ENCODE results near the gene FCHO1.
A peak's percentile ranks its signal among the peaks of the same experiment; 100 is the strongest.

Gene FCHO1

GRCh38 chr19:17751103-17751911, at the start of gene FCHO1:
TSS of gene FCHO1 (plus strand) at chr19:17751477. CDS start at chr19:17755165, 3,688 bp downstream.
- DNase-seq (ENCODE audit: low read depth in 2 of 2): peak; percentile 69 to 71

DNA sequence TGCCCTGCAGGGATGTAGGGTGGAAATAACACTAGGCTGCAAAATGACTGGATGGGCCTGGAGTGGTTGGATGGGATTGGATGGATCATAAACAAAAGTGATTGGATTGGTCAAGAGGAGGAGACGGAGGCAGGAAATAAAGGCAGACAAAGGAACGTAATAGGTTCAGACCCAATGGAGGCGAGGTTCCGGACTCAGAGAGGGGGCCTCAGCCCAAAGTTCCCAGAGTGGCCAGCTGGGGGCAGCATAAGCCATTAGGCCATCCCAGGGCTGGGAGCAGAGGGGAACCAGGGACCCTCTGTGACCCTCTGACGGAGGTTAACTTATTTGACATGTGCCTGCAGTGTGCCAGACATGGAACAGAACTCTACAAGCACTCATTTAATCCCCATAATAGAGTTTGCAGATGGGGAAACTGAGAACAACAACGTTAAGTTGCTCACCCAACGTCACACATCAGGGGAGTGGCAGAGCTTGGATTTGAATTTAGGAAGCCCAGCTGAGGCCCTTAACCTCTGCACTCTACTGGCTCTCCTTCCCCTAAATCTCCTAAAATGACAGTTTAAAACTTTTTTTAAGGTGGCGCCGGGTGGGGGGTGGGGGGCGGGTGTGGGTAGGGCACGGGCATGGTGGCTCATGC, 47.3 kb upstream of the FCHO1 start:
- peak; percentile 41 to 61 for DNase-seq (ENCODE audit: low read depth in 2 of 2)

DNA sequence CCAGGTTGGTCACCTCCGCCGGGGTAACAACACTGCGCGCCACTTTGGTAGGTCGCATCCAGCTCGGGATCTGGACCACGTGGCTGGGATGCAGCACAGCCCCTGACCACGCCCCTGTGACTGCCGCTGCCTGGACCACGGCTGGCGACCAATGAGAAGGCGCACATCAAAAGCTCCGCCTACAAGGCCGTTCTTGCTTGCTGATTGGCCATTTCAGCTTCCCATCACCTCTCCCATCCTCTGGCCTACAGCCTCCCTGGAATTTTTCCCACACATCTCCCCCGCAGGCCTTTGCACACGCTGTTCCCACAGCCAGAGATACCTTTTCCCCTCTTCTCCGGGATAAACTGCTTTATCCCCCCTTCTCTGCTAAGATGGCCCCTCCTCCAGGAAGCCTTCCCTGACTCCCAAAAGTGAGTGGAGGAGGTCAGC, 44.5 kb upstream of the FCHO1 start:
- DNase-seq (ENCODE audit: low read depth in 2 of 2): no peak

GRCh38 chr19:17711851-17712250, 39.4 kb upstream of the FCHO1 start:
- no peak for DNase-seq (ENCODE audit: low read depth in 2 of 2)

- no peak for DNase-seq (ENCODE audit: low read depth in 2 of 2)
These were observed 34.9 kb upstream of the FCHO1 start for GRCh38 chr19:17716309-17716929.

DNA sequence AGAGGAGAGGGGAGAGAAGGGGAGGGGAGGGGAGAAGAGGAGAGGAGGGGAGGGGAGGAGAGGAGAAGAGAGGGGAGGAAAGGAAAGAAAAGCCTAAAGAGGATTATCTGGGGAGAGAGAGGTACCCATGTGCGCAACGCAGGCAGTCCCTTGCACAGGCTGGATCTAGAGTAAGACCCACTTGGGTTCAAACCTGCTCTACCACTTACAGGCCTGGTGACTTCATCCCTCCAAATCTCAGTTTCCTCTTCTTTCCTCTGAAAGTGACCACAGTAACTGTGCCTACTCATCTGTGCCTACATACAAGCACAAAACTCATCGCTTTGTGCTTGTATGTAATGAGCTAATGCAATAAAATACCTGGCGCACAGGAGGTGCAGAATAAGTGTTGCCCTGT, 32.7 kb upstream of the FCHO1 start:
- no peak for DNase-seq (ENCODE audit: low read depth in 2 of 2)

GRCh38 chr19:17718947-17719711, 32.1 kb upstream of the FCHO1 start, which contains the start of gene MAP1S:
TSS of gene MAP1S (plus strand) at chr19:17719480. CDS start at chr19:17719503, 23 bp downstream.
- DNase-seq (ENCODE audit: low read depth in 2 of 2): peak; percentile 32 to 35

DNA sequence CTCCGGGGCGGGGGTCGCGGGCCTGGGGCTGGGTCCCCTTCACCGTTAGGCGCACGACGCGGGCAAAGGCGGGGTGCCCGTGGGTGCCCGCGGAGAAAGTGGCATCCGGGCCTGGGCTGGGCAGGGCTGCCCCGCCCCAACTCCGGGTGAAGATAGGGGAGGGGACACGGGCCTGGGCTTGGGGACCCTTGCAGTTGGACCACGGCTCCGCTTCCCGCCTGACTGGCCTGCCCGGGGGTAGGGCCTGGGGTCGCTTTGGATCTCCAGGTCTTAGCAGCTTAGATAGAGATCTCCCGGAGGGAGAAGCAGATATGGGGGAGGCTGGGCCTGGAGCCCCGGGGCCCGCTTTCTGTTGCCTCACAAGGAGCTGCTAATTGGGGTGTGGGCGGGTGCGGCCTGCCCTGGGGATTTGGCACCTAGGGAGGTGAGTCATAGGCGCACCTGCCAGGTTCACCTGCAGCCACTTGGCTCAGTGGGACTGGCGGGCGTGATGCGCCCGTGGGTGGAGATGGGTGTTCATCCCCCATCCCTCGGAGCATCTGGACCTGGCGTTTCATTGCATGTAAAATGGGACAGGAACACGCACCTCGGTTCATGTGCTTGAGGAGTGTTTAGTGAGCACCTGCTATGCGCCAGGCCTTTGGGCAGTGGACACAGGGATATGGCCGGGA, 31.4 kb upstream of the FCHO1 start:
- no peak for DNase-seq (ENCODE audit: low read depth in 2 of 2)

GRCh38 chr19:17720440-17720839, 30.8 kb upstream of the FCHO1 start:
- no peak for DNase-seq (ENCODE audit: low read depth in 2 of 2)

DNA sequence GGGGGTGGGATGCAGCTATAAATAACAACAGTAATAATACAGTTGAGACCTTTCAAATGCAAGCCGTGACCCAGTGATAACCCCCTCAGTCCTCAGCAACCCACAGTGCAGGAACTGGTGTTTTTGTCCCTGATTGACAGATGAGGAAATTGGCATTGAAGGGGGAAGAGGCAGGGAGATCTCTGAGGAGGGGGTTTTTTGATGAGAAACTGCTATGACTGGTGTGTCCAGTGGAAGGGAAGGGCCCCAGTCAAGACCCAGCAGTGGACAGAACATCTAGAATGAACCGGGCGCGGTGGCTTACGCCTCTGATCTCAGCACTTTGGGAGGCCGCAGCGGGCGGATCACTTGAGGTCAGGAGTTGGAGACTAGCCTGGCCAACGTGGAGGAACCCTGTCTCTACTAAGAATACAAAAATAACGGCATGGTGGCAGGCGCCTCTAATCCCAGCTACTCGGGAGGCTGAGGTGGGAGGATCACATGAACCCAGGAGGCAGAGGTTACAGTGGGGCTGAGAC, 30.1 kb upstream of the FCHO1 start:
- DNase-seq (ENCODE audit: low read depth in 2 of 2): no peak

DNA sequence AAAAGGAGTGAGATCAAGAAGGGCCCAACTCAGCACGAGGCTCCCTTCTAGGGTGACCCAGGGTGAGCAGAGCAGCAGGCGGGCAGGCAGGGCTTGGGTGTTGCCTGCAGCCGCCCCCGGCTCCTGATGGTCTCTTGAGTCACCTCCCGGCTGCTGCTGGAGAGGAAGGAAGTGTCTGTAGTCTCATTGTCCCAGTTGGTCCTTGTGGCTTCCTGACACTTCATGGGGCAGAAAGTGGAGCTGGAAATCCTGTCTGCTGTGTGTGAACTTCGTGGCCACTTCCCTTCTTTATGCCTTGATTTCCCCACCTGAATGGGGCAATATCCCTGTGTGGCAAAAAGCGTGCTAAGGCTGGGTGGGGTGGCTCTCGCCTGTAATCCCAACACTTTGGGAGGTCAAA, 29.5 kb upstream of the FCHO1 start:
- no peak for DNase-seq (ENCODE audit: low read depth in 2 of 2)

- DNase-seq (ENCODE audit: low read depth in 2 of 2): no peak
These were observed 28.5 kb upstream of the FCHO1 start for GRCh38 chr19:17722655-17723240.

GRCh38 chr19:17724655-17725054, 26.6 kb upstream of the FCHO1 start:
- DNase-seq (ENCODE audit: low read depth in 2 of 2): no peak

DNA sequence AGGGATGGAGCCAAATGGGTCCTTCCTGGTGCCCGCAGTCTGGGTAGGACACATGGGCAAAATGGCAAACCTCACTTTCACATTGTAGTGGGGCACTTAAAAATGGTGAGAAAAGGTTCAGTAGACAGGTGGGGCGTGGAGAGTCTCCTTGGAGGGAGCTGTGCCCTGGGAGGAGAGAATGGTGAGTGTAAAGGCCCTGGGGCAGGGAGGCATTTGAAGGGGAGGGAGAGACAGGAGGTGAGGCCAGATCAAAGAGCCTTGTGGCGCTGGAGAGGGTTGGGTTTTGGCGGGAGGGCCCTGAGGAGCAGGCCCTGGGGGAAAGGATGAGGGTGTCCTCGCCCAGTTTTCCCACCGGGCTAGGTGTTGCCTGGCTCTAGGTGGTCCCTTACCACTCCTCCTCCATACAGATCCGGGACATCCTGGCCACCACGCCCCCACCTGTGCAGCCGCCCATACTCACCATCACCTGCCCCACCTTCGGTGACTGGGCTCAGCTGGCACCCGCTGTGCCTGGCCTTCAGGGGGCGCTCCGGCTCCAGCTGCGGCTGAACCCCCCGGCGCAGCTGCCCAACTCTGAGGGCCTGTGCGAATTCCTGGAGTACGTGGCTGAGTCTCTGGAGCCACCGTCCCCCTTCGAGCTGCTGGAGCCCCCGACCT, 25.7 kb upstream of the FCHO1 start:
- DNase-seq (ENCODE audit: low read depth in 2 of 2): no peak

- DNase-seq (ENCODE audit: low read depth in 2 of 2): no peak
These were observed 25.0 kb upstream of the FCHO1 start for GRCh38 chr19:17726136-17726741.

- no peak for DNase-seq (ENCODE audit: low read depth in 2 of 2)
These were observed 24.1 kb upstream of the FCHO1 start for GRCh38 chr19:17726964-17727773.

GRCh38 chr19:17727843-17728242, 23.4 kb upstream of the FCHO1 start:
- no peak for DNase-seq (ENCODE audit: low read depth in 2 of 2)

DNA sequence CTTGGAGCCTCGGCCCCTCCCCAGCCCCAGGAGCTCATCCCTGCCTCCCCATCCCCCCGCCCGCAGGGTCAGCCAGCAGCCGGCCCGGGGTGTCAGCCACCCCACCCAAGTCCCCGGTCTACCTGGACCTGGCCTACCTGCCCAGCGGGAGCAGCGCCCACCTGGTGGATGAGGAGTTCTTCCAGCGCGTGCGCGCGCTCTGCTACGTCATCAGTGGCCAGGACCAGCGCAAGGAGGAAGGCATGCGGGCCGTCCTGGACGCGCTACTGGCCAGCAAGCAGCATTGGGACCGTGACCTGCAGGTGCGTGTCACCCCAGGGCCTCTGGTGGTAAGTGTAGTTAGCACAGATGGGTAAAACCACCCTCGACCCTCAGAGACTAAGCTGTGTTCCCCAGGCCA, 18.1 kb upstream of the FCHO1 start:
- DNase-seq (ENCODE audit: low read depth in 2 of 2): no peak

- DNase-seq (ENCODE audit: low read depth in 2 of 2): no peak
These were observed 17.1 kb upstream of the FCHO1 start for GRCh38 chr19:17734146-17734545.
